Panc1 (cell line): Measurements from ENCODE around the gene ANKRD29.

Source experiments
- CTCF ChIP-seq: fragments of 450-650 bp; IDR thresholded peaks from 2 replicates; pipeline ENCODE4 v1.5.1; 2017; ENCODE audit warnings: mild to moderate bottlenecking
- POLR2AphosphoS5 ChIP-seq: IDR thresholded peaks from 2 replicates; pipeline ENCODE4 v1.6.1; 2012; ENCODE audit warnings: mild to moderate bottlenecking, low read depth, low read length, moderate library complexity
- SIN3A ChIP-seq: IDR thresholded peaks from 2 replicates; pipeline ENCODE4 v1.6.1; 2012; ENCODE audit warnings: low read depth, mild to moderate bottlenecking, low read length, moderate library complexity, borderline replicate concordance; ENCODE audit not compliant: insufficient read depth
- TCF7L2 ChIP-seq: IDR thresholded peaks from 2 replicates; pipeline ENCODE4 v1.6.1; 2011; ENCODE audit warnings: mild to moderate bottlenecking, low read depth, low read length, inconsistent platforms
- TF ChIP-seq, protein P1 (sequence below), 2 experiments: IDR thresholded peaks; 2 replicates each; pipeline ENCODE4 v1.6.1; 2011 to 2012; ENCODE audit warnings: low read depth in 2 of 2, control low read depth in 1 of 2, low read length in 1 of 2, mild to moderate bottlenecking in 1 of 2, moderate library complexity in 1 of 2; ENCODE audit not compliant: insufficient read depth in 1 of 2

GRCh38 chr18:23635283-23636070 lies 27.2 kb downstream of the ANKRD29 start:
- TF ChIP-seq CTCF (no peak), POLR2AphosphoS5 (no peak), SIN3A (no peak), TCF7L2 (no peak)
- TF ChIP-seq, protein P1, sequence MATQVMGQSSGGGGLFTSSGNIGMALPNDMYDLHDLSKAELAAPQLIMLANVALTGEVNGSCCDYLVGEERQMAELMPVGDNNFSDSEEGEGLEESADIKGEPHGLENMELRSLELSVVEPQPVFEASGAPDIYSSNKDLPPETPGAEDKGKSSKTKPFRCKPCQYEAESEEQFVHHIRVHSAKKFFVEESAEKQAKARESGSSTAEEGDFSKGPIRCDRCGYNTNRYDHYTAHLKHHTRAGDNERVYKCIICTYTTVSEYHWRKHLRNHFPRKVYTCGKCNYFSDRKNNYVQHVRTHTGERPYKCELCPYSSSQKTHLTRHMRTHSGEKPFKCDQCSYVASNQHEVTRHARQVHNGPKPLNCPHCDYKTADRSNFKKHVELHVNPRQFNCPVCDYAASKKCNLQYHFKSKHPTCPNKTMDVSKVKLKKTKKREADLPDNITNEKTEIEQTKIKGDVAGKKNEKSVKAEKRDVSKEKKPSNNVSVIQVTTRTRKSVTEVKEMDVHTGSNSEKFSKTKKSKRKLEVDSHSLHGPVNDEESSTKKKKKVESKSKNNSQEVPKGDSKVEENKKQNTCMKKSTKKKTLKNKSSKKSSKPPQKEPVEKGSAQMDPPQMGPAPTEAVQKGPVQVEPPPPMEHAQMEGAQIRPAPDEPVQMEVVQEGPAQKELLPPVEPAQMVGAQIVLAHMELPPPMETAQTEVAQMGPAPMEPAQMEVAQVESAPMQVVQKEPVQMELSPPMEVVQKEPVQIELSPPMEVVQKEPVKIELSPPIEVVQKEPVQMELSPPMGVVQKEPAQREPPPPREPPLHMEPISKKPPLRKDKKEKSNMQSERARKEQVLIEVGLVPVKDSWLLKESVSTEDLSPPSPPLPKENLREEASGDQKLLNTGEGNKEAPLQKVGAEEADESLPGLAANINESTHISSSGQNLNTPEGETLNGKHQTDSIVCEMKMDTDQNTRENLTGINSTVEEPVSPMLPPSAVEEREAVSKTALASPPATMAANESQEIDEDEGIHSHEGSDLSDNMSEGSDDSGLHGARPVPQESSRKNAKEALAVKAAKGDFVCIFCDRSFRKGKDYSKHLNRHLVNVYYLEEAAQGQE (IDR thresholded peaks at IDR 0.05; ENCODE audit: insufficient read depth in 1 of 2, low read depth in 2 of 2, low read length in 1 of 2): no peak
